ENCODE results near the gene SLC7A14.

DNA sequence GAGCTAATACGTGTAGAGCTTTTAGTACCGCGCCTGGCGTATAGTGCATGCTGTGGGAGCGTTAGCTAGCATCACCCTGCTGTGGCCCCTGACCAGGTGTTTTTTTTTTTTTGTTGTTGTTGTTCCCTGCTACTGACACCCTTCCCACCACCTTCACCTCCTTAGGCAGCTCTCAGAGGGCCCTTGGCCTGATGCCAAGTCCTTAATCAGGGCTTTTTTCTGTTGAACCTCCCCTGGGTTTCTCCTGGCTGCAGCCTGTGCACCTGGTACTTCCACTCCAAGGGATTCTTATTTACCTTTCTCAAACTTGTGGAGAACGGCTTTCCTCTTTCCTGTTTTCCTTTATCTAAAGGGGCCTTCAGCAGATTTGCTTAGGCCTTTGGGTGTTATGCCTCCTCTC is 53.3 kb downstream of the SLC7A14 start:
- no peak for TF ChIP-seq ZNF8 (CRISPR knock-in tag; IDR thresholded peaks at IDR 0.05)
- TF ChIP-seq GLIS3 (CRISPR knock-in tag; IDR thresholded peaks at IDR 0.05): no peak
- TF ChIP-seq ZFP30 (CRISPR knock-in tag; IDR thresholded peaks at IDR 0.05): no peak
- no peak for TF ChIP-seq CREB5 (CRISPR knock-in tag; IDR thresholded peaks at IDR 0.05; ENCODE audit: low read depth)
- TF ChIP-seq CSDC2 (CRISPR knock-in tag; IDR thresholded peaks at IDR 0.05): no peak
- no peak for TF ChIP-seq ZFP3 (CRISPR knock-in tag; IDR thresholded peaks at IDR 0.05)
- no peak for TF ChIP-seq BACH2 (CRISPR knock-in tag; IDR thresholded peaks at IDR 0.05; ENCODE audit: borderline replicate concordance)
- no peak for TF ChIP-seq SNAI2 (CRISPR knock-in tag; IDR thresholded peaks at IDR 0.05)
- TF ChIP-seq RARB (CRISPR knock-in tag; IDR thresholded peaks at IDR 0.05): no peak
- no peak for TF ChIP-seq ZC3H10 (CRISPR knock-in tag; IDR thresholded peaks at IDR 0.05)
- TF ChIP-seq TOX (CRISPR knock-in tag; IDR thresholded peaks at IDR 0.05; ENCODE audit: borderline replicate concordance): no peak
- no peak for TF ChIP-seq ISL1 (CRISPR knock-in tag; IDR thresholded peaks at IDR 0.05)

Measured in SK-N-SH treated with all-trans-retinoic acid at 6 μM for 48 hours (cell line).